ENCODE results near the gene TMEM218. TPM values are rescaled to one million over a fixed set of nuclear protein-coding genes. Genes with fewer than 3 reads are reported as not detected.

TMEM218 gene
- total RNA-seq, 4 donors from 2014 or later = 2.6 to 18.2 (median 10.6) TPM

GRCh38 chr11:125141686-125142535 is 30.5 kb upstream of the TMEM218 start:
- Histone ChIP-seq H3K4me1 (peaks cover 0 to 4% (median 0%) of the 10 kb centered on the region in 4 donors), H3K4me3 (no peak overlapping the region), H3K36me3 (no peaks in the 10 kb centered on the region), H3K27me3 (peaks cover 28% of the 10 kb centered on the region), H3K27ac (no peak overlapping the region), H3K9me3 (no peaks in the 10 kb centered on the region)
- in situ Hi-C loops (cut with MboI; ENCODE audit: low pct_ligation_motif_present in 1 of 4, low pct_unique_long_range_greater_than_20kb in 1 of 4, low sequenced_read_pairs in 3 of 4) = loop anchor here in 2 of 4 donors (10.0 to 25.0 kb wide), 2 partner anchors 57 to 180 kb away; partner anchors contain the start of gene CCDC15 (in 1 of the 2)
- peak; percentile 30 for DNase-seq
- intact Hi-C loops (cut with DNase I; ENCODE audit: low total_unique reads) = no loop called here
- TF ChIP-seq CTCF (IDR thresholded peaks at IDR 0.05) = peak; percentile 87 to 98 (median 96)
- no peak for TF ChIP-seq EP300 (IDR thresholded peaks at IDR 0.05; ENCODE audit: low read depth)
- WGBS, 2 donors (ENCODE audit: low coverage in 1 of 2) = 40 to 69% methylated on average over 3 to 18 of the region's 18 CpGs

GRCh38 chr11:125141178-125141577 is 29.8 kb upstream of the TMEM218 start:
- WGBS, 2 donors (ENCODE audit: low coverage in 1 of 2) = 60 to 70% methylated on average over 2 to 12 of the region's 12 CpGs
- in situ Hi-C loops (cut with MboI; ENCODE audit: low pct_ligation_motif_present in 1 of 4, low pct_unique_long_range_greater_than_20kb in 1 of 4, low sequenced_read_pairs in 3 of 4) = loop anchor here in 2 of 4 donors (10.0 to 25.0 kb wide), 2 partner anchors 56 to 179 kb away; partner anchors contain the start of gene CCDC15 (in 1 of the 2)
- intact Hi-C loops (cut with DNase I; ENCODE audit: low total_unique reads) = no loop called here

GRCh38 chr11:125140233-125140632 is 28.8 kb upstream of the TMEM218 start:
- Histone ChIP-seq H3K9me3 (no peaks in the 10 kb centered on the region), H3K27me3 (peaks cover 31% of the 10 kb centered on the region), H3K4me3 (no peak overlapping the region), H3K36me3 (no peaks in the 10 kb centered on the region), H3K4me1 (peaks cover 0 to 4% (median 0%) of the 10 kb centered on the region in 4 donors), H3K27ac (no peak overlapping the region)
- no peak for DNase-seq
- 37% methylated on average over 7 of the region's 8 CpGs; no CpG with 5 or more reads in 1 of the 2 donors for WGBS, 2 donors (ENCODE audit: low coverage in 1 of 2)
- TF ChIP-seq EP300 (IDR thresholded peaks at IDR 0.05; ENCODE audit: low read depth) = no peak
- no peak for TF ChIP-seq POLR2A (IDR thresholded peaks at IDR 0.05)
- TF ChIP-seq CTCF (IDR thresholded peaks at IDR 0.05) = no peak
- no peak for TF ChIP-seq POLR2AphosphoS5 (IDR thresholded peaks at IDR 0.05)
- in situ Hi-C loops (cut with MboI; ENCODE audit: low pct_ligation_motif_present in 1 of 4, low pct_unique_long_range_greater_than_20kb in 1 of 4, low sequenced_read_pairs in 3 of 4) (loop anchor here in 2 of 4 donors (10.0 to 25.0 kb wide), 2 partner anchors 55 to 178 kb away; partner anchors contain the start of gene CCDC15 (in 1 of the 2)), intact Hi-C loops (cut with DNase I; ENCODE audit: low total_unique reads) (no loop called here)

More at GRCh38 chr11:125141178-125141577, 29.8 kb upstream of the TMEM218 start:
- no peak overlapping the region for H3K27ac ChIP-seq
- peaks cover 31% of the 10 kb centered on the region for H3K27me3 ChIP-seq
- H3K4me1 ChIP-seq = peaks cover 0 to 4% (median 0%) of the 10 kb centered on the region in 4 donors
- no peaks in the 10 kb centered on the region for H3K36me3 ChIP-seq
- H3K4me3 ChIP-seq = no peak overlapping the region
- TF ChIP-seq EP300 (IDR thresholded peaks at IDR 0.05; ENCODE audit: low read depth) (no peak), POLR2A (IDR thresholded peaks at IDR 0.05) (no peak), CTCF (IDR thresholded peaks at IDR 0.05) (no peak), POLR2AphosphoS5 (IDR thresholded peaks at IDR 0.05) (no peak)
- DNase-seq = no peak
- no peaks in the 10 kb centered on the region for H3K9me3 ChIP-seq

GRCh38 chr11:125139778-125140177 is 28.4 kb upstream of the TMEM218 start:
- H3K27me3 ChIP-seq = peaks cover 31% of the 10 kb centered on the region
- WGBS, 2 donors (ENCODE audit: low coverage in 1 of 2) = 56% methylated on average over 3 of the region's 3 CpGs; no CpG with 5 or more reads in 1 of the 2 donors
- H3K9me3 ChIP-seq = no peaks in the 10 kb centered on the region
- intact Hi-C loops (cut with DNase I; ENCODE audit: low total_unique reads) (loop anchor here (5.0 kb wide), 1 partner anchor 177 kb away; no protein-coding TSS in a partner anchor), in situ Hi-C loops (cut with MboI; ENCODE audit: low pct_ligation_motif_present in 1 of 4, low pct_unique_long_range_greater_than_20kb in 1 of 4, low sequenced_read_pairs in 3 of 4) (loop anchor here (10.0 to 25.0 kb wide), 4 partner anchors 55 to 185 kb away; partner anchors contain the start of gene CCDC15 (in 3 of the 4))
- no peak overlapping the region for H3K4me3 ChIP-seq
- no peak for DNase-seq
- TF ChIP-seq POLR2AphosphoS5 (IDR thresholded peaks at IDR 0.05) = no peak
- no peak for TF ChIP-seq CTCF (IDR thresholded peaks at IDR 0.05)
- no peak for TF ChIP-seq POLR2A (IDR thresholded peaks at IDR 0.05)
- TF ChIP-seq EP300 (IDR thresholded peaks at IDR 0.05; ENCODE audit: low read depth) = no peak
- no peaks in the 10 kb centered on the region for H3K36me3 ChIP-seq
- H3K27ac ChIP-seq = no peak overlapping the region
- H3K4me1 ChIP-seq = peaks cover 0 to 4% (median 0%) of the 10 kb centered on the region in 4 donors

Data from transverse colon (tissue), 4 donors.